ENCODE measurements around the gene ARNT2.

ARNT2 gene

GRCh38 chr15:80405970-80406369 is 1.8 kb downstream of the ARNT2 start:
- H3K4me1 ChIP-seq (ENCODE audit: insufficient read depth, low read length, severe bottlenecking) = no peaks in the 10 kb centered on the region
- H3K9me3 ChIP-seq (ENCODE audit: low read length) = no peaks in the 10 kb centered on the region
- H3K79me2 ChIP-seq (ENCODE audit: insufficient read depth, low read length) = no peaks in the 10 kb centered on the region
- no peaks in the 10 kb centered on the region for H4K20me1 ChIP-seq (ENCODE audit: insufficient read depth, low read length)
- no peak for TF ChIP-seq CTCF (IDR thresholded peaks at IDR 0.05; ENCODE audit: low read length)
- TF ChIP-seq EZH2 (IDR thresholded peaks at IDR 0.05; ENCODE audit: borderline replicate concordance, low read length) = no peak
- no peak overlapping the region for H3K4me2 ChIP-seq (ENCODE audit: low read length)
- H3F3A ChIP-seq (ENCODE audit: insufficient read depth, low read length) = no peaks in the 10 kb centered on the region
- H3K9ac ChIP-seq (ENCODE audit: low read length) = no peak overlapping the region
- H3K36me3 ChIP-seq (ENCODE audit: insufficient read depth, low read length) = no peaks in the 10 kb centered on the region
- no peaks in the 10 kb centered on the region for H3K9me2 ChIP-seq (ENCODE audit: low read depth, low read length)
- H3K27ac ChIP-seq (ENCODE audit: low read depth, low read length, poor library complexity, severe bottlenecking) = no peak overlapping the region
- H2AFZ ChIP-seq (ENCODE audit: low read length) = no peak overlapping the region
- H3K27me3 ChIP-seq (ENCODE audit: insufficient read depth, low read length) = no peaks in the 10 kb centered on the region
- H3K4me3 ChIP-seq (ENCODE audit: low read depth, low read length, poor library complexity, severe bottlenecking) = no peak overlapping the region

- Histone ChIP-seq H3K9me3 (ENCODE audit: low read length) (no peaks in the 10 kb centered on the region), H3K4me3 (ENCODE audit: low read depth, low read length, poor library complexity, severe bottlenecking) (no peak overlapping the region), H3F3A (ENCODE audit: insufficient read depth, low read length) (no peaks in the 10 kb centered on the region), H3K9me2 (ENCODE audit: low read depth, low read length) (no peaks in the 10 kb centered on the region), H3K27me3 (ENCODE audit: insufficient read depth, low read length) (no peaks in the 10 kb centered on the region), H4K20me1 (ENCODE audit: insufficient read depth, low read length) (no peaks in the 10 kb centered on the region), H3K4me2 (ENCODE audit: low read length) (no peak overlapping the region), H3K27ac (ENCODE audit: low read depth, low read length, poor library complexity, severe bottlenecking) (no peak overlapping the region), H3K4me1 (ENCODE audit: insufficient read depth, low read length, severe bottlenecking) (no peaks in the 10 kb centered on the region), H3K79me2 (ENCODE audit: insufficient read depth, low read length) (no peaks in the 10 kb centered on the region), H3K36me3 (ENCODE audit: insufficient read depth, low read length) (no peaks in the 10 kb centered on the region), H2AFZ (ENCODE audit: low read length) (no peak overlapping the region), H3K9ac (ENCODE audit: low read length) (no peak overlapping the region)
- TF ChIP-seq EZH2 (IDR thresholded peaks at IDR 0.05; ENCODE audit: borderline replicate concordance, low read length) (no peak), CTCF (IDR thresholded peaks at IDR 0.05; ENCODE audit: low read length) (no peak)
These were observed 7.7 kb downstream of the ARNT2 start for GRCh38 chr15:80411788-80412288.

GRCh38 chr15:80414546-80415357 is 10.6 kb downstream of the ARNT2 start:
- H3K9me3 ChIP-seq (ENCODE audit: low read length) = no peaks in the 10 kb centered on the region
- H2AFZ ChIP-seq (ENCODE audit: low read length) = no peak overlapping the region
- no peak overlapping the region for H3K9ac ChIP-seq (ENCODE audit: low read length)
- H4K20me1 ChIP-seq (ENCODE audit: insufficient read depth, low read length) = no peaks in the 10 kb centered on the region
- no peak overlapping the region for H3K27ac ChIP-seq (ENCODE audit: low read depth, low read length, poor library complexity, severe bottlenecking)
- H3K36me3 ChIP-seq (ENCODE audit: insufficient read depth, low read length) = no peaks in the 10 kb centered on the region
- no peaks in the 10 kb centered on the region for H3K79me2 ChIP-seq (ENCODE audit: insufficient read depth, low read length)
- H3F3A ChIP-seq (ENCODE audit: insufficient read depth, low read length) = no peaks in the 10 kb centered on the region
- no peaks in the 10 kb centered on the region for H3K4me1 ChIP-seq (ENCODE audit: insufficient read depth, low read length, severe bottlenecking)
- no peak overlapping the region for H3K4me3 ChIP-seq (ENCODE audit: low read depth, low read length, poor library complexity, severe bottlenecking)
- H3K9me2 ChIP-seq (ENCODE audit: low read depth, low read length) = no peaks in the 10 kb centered on the region
- H3K27me3 ChIP-seq (ENCODE audit: insufficient read depth, low read length) = no peaks in the 10 kb centered on the region
- TF ChIP-seq EZH2 (IDR thresholded peaks at IDR 0.05; ENCODE audit: borderline replicate concordance, low read length) = no peak
- TF ChIP-seq CTCF (IDR thresholded peaks at IDR 0.05; ENCODE audit: low read length) = no peak
- no peak overlapping the region for H3K4me2 ChIP-seq (ENCODE audit: low read length)

All from OCI-LY1 (cell line).